ENCODE results near the gene NHERF1. TPM values are rescaled to one million over a fixed set of nuclear protein-coding genes. Genes with fewer than 3 reads are reported as not detected.

The NHERF1 gene
- total and polyA plus RNA-seq, 2 of the 4 experiments (the other 2 are of a cell fraction) = 3.8 to 11.8 TPM

DNA sequence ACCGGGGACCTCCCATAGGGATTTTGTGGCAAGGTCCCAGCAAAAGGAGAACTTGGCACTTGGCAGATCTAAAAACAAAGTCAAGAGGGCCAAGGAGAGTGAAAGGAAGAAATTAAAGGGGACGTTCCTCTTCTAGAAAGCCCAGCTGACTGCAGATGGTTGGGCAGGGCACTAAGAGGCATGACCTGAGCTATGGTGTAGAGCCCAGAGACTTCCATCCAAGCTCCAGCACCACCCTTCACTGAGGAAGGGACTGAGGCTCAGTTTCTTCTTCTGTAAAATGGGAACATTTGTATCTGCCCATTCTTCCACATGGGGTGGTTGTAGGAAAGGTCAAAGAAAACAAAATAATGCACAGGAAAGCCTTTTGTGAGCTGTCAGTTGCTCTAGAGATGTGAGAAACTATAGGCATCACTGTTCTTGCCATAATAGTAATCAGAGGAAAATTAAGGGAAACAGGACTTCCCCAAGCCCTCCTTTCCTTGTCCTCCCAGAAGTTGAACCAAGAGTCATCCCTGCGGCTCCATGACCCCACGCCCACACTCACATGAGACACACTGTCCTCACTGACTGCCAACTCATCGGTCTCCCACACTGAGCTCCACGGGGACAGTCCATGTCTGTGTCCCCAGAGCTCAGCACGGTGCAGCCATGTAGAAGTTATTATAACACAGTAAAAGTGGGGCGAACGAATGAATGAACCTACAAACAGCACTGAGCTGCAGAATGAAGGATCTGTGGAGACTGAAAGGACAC is 46.1 kb upstream of the NHERF1 start:
- in situ Hi-C loops (cut with MboI; ENCODE audit: low sequenced_read_pairs) (no loop called here), intact Hi-C loops (cut with micrococcal nuclease) (no loop called here), dilution Hi-C loops (cut with HindIII; ENCODE audit: low sequenced_read_pairs, unreplicated experiment) (no loop called here)
- Histone ChIP-seq H3K79me1 (ENCODE audit: low read depth in 1 of 2, low read length in 2 of 2) (no peaks in the 10 kb centered on the region), H2AFZ (replicated peaks; ENCODE audit: low read length, poor library complexity) (no peak overlapping the region), H3K9me3 (ENCODE audit: control insufficient read depth, insufficient read depth, low read length) (no peaks in the 10 kb centered on the region), H4K20me1 (ENCODE audit: insufficient read depth, low read length) (no peaks in the 10 kb centered on the region; the same call in 1 of the 2 replicates), H3K4ac (ENCODE audit: low read depth, low read length) (no peak overlapping the region), H3K27me3 (ENCODE audit: control insufficient read depth, insufficient read depth, low read length) (no peaks in the 10 kb centered on the region), H2BK20ac (ENCODE audit: low read depth, low read length) (no peak overlapping the region), H2AK5ac (ENCODE audit: low read depth, low read length) (no peak overlapping the region), H3K56ac (ENCODE audit: extremely low read depth, insufficient read depth, low read length) (no peak overlapping the region), H4K91ac (ENCODE audit: insufficient read depth, low read depth, low read length) (no peak overlapping the region), H2BK5ac (ENCODE audit: low read depth, low read length, poor library complexity, severe bottlenecking) (no peak overlapping the region), H3K4me1 (ENCODE audit: control insufficient read depth, insufficient read depth, low read length) (no peaks in the 10 kb centered on the region), H3K9me1 (ENCODE audit: insufficient read depth, low read length) (no peaks in the 10 kb centered on the region; the same call in 1 of the 2 replicates), H4K5ac (ENCODE audit: low read depth, low read length) (no peak overlapping the region), H3K14ac (replicated peaks; ENCODE audit: low read depth, low read length) (no peak overlapping the region), H3K9ac (ENCODE audit: low read depth, low read length) (no peak overlapping the region), H3K4me3 (ENCODE audit: insufficient read depth, low read depth, low read length) (no peak overlapping the region), H3K4me2 (ENCODE audit: low read depth, low read length) (no peak overlapping the region), H4K8ac (ENCODE audit: low read depth in 2 of 2, low read length in 2 of 2) (no peak overlapping the region), H2AK9ac (replicated peaks; ENCODE audit: low read depth, low read length, poor library complexity) (no peak overlapping the region), H3K23ac (ENCODE audit: low read depth, low read length) (no peak overlapping the region), H3K27ac (ENCODE audit: insufficient read depth, low read length) (no peak overlapping the region), H2BK120ac (ENCODE audit: low read depth, low read length) (no peak overlapping the region), H2BK15ac (ENCODE audit: low read depth, low read length) (no peak overlapping the region), H3K36me3 (ENCODE audit: control insufficient read depth, insufficient read depth, low read length) (no peaks in the 10 kb centered on the region), H3K18ac (ENCODE audit: low read depth, low read length) (no peak overlapping the region)
- POLR2A ChIA-PET (ENCODE audit: unreplicated experiment) = no interaction called here
- DNase-seq = no peak
- ATAC-seq (ENCODE audit: low read depth) = no peak
- BruUV-seq (replicated peaks) = no TSS peak
- TF ChIP-seq CHD1 (IDR thresholded peaks at IDR 0.05; ENCODE audit: low read depth, low read length) (no peak), MAFK (IDR thresholded peaks at IDR 0.05; ENCODE audit: low read depth, low read length) (no peak), POLR2A (IDR thresholded peaks at IDR 0.05; ENCODE audit: low read depth, low read length) (no peak), FOS (IDR thresholded peaks at IDR 0.05; ENCODE audit: low read depth, low read length) (no peak), NFE2L2 (IDR thresholded peaks at IDR 0.05; ENCODE audit: low read depth, low read length) (no peak), RCOR1 (IDR thresholded peaks at IDR 0.05; ENCODE audit: insufficient replicate concordance, low read length) (no peak), BHLHE40 (IDR thresholded peaks at IDR 0.05; ENCODE audit: low read depth, low read length) (no peak), MAZ (IDR thresholded peaks at IDR 0.05; ENCODE audit: borderline replicate concordance, low read depth, low read length) (no peak), RFX5 (IDR thresholded peaks at IDR 0.05; ENCODE audit: low read depth, low read length) (no peak), RAD21 (IDR thresholded peaks at IDR 0.05; ENCODE audit: low read length) (no peak)
- TF ChIP-seq, protein P1, sequence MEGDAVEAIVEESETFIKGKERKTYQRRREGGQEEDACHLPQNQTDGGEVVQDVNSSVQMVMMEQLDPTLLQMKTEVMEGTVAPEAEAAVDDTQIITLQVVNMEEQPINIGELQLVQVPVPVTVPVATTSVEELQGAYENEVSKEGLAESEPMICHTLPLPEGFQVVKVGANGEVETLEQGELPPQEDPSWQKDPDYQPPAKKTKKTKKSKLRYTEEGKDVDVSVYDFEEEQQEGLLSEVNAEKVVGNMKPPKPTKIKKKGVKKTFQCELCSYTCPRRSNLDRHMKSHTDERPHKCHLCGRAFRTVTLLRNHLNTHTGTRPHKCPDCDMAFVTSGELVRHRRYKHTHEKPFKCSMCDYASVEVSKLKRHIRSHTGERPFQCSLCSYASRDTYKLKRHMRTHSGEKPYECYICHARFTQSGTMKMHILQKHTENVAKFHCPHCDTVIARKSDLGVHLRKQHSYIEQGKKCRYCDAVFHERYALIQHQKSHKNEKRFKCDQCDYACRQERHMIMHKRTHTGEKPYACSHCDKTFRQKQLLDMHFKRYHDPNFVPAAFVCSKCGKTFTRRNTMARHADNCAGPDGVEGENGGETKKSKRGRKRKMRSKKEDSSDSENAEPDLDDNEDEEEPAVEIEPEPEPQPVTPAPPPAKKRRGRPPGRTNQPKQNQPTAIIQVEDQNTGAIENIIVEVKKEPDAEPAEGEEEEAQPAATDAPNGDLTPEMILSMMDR (conservative IDR thresholded peaks at IDR 0.05; ENCODE audit: low read depth, low read length) = no peak
- TF ChIP-seq, protein P2, sequence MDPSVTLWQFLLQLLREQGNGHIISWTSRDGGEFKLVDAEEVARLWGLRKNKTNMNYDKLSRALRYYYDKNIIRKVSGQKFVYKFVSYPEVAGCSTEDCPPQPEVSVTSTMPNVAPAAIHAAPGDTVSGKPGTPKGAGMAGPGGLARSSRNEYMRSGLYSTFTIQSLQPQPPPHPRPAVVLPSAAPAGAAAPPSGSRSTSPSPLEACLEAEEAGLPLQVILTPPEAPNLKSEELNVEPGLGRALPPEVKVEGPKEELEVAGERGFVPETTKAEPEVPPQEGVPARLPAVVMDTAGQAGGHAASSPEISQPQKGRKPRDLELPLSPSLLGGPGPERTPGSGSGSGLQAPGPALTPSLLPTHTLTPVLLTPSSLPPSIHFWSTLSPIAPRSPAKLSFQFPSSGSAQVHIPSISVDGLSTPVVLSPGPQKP (IDR thresholded peaks at IDR 0.05; ENCODE audit: borderline replicate concordance, low read depth, low read length) = no peak
- 60% methylated on average over 1 of the region's 9 CpGs; no CpG with 5 or more reads in 1 of the 2 experiments for WGBS, 2 experiments (ENCODE audit: extremely low coverage in 2 of 2, insufficient read length in 1 of 2)
- CTCF ChIA-PET = interaction anchor here (0.6 kb wide), 1 partner anchor 127 kb away, joined by 5 read pairs; no protein-coding TSS in a partner anchor
